Psoas muscle (tissue), 8 donors: Measurements from ENCODE around the gene SMG7. TPM values are rescaled to one million over a fixed set of nuclear protein-coding genes. Genes with fewer than 3 reads are reported as not detected.

ENCODE experiments used
- ATAC-seq, 4 donors: fragments of 200-7000 bp; cut with Tn5 transposase; one replicate each; pipeline ENCODE4 v1.9.1; 2020; ENCODE audit warnings: moderate library complexity in 3 of 4, mild to moderate bottlenecking in 2 of 4
- DNase-seq, 2 donors: peaks; one replicate each; pipeline ENCODE4 v3.0.0-alpha.2; 2020
- H3K27ac ChIP-seq: fragments of 200-600 bp; one replicate; pipeline ENCODE4 v1.8.0; 2022
- H3K27me3 ChIP-seq, 3 donors: fragments of 200-600 bp in 1 of 3; one replicate each; pipeline versions ENCODE4 v1.6.1 to v1.8.0; 2013 to 2022; ENCODE audit warnings: low read length in 2 of 3, mild to moderate bottlenecking in 2 of 3, moderate library complexity in 1 of 3; ENCODE audit not compliant: insufficient read depth in 3 of 3
- H3K36me3 ChIP-seq, 2 donors: fragments of 200-600 bp in 1 of 2; one replicate each; pipeline versions ENCODE4 v1.6.1 to v1.8.0; 2013 to 2022; ENCODE audit warnings: low read depth in 1 of 2, mild to moderate bottlenecking in 1 of 2, moderate library complexity in 1 of 2; ENCODE audit not compliant: insufficient read depth in 1 of 2
- H3K4me1 ChIP-seq: fragments of 200-600 bp; one replicate; pipeline ENCODE4 v1.8.0; 2022
- H3K4me3 ChIP-seq: fragments of 200-600 bp; one replicate; pipeline ENCODE4 v1.8.0; 2022; ENCODE audit warnings: mild to moderate bottlenecking
- H3K9me3 ChIP-seq: fragments of 200-600 bp; one replicate; pipeline ENCODE4 v1.8.0; 2022
- CTCF ChIP-seq: fragments of 200-600 bp; IDR thresholded peaks from one replicate; pipeline ENCODE4 v1.8.0; 2022; ENCODE audit warnings: antibody characterized with exemption
- WGBS, 3 donors: extraction: QIAGEN DNeasy Blood & Tissue Kit; methylation state at CpG; one replicate each; pipeline versions ENCODE4 v1.1.6 to v1.1.7; 2013; 5-methylcytosine and 5-hydroxymethylcytosine counted together
- intact Hi-C, 2 donors: fragments of 100-400 bp; cut with DNase I; formaldehyde crosslinking; loops; one replicate each; pipeline versions ENCODE4 v1.11.0 to v1.14.2; 2022
- polyA plus RNA-seq, 3 donors: library from polyadenylated mRNA; stranded (reverse); fragments of 200-250 nt; gene quantifications; one replicate each; pipeline ENCODE4 v1.2.3, GENCODE V29; 2013
- total RNA-seq, 4 donors: library from RNA; stranded (reverse); fragmentation: NEBNext Ultra II Directional in 2 of 4; extraction: Animal tissue kit (Norgen Biotek cat#: 25700) in 2 of 4; gene quantifications; one replicate each; pipeline versions ENCODE4 v1.2.1 to v1.2.4, GENCODE V29; 2021 to 2023
- donor health status: healthy with polysubstance abuse.
- donor health status: DM: no; HTN: no; CAD: no; lungs with moderate emphysema.
- donor health status: Bipolar disorder and iron deficiency.
- donor health status: healthy.
- donor health status: DM: yes; HTN: yes; CAD: no.
- donor health status: DM: no; HTN: no; CAD: no.
- donor health status: DM: no; HTN: no; CAD: no.
- donor health status: DM: yes; HTN: yes; CAD: no.

The SMG7 gene
- total and polyA plus RNA-seq, 7 donors, result 14.1 to 40.3 (median 26.4) TPM

GRCh38 chr1:183582021-183582713 lies 109.9 kb downstream of the SMG7 start:
- H3K4me1 ChIP-seq, result no peaks in the 10 kb centered on the region
- no peak for DNase-seq
- no peaks in the 10 kb centered on the region for H3K36me3 ChIP-seq
- no peaks in the 10 kb centered on the region for H3K27me3 ChIP-seq
- no peak for TF ChIP-seq CTCF
- H3K9me3 ChIP-seq, result no peaks in the 10 kb centered on the region
- 84 to 87% (median 86%) methylated on average over 12 of the region's 12 CpGs for WGBS, 3 donors
- no peak overlapping the region for H3K27ac ChIP-seq
- no peak for ATAC-seq
- intact Hi-C loops, result no loop called here
- H3K4me3 ChIP-seq, result no peak overlapping the region

DNA sequence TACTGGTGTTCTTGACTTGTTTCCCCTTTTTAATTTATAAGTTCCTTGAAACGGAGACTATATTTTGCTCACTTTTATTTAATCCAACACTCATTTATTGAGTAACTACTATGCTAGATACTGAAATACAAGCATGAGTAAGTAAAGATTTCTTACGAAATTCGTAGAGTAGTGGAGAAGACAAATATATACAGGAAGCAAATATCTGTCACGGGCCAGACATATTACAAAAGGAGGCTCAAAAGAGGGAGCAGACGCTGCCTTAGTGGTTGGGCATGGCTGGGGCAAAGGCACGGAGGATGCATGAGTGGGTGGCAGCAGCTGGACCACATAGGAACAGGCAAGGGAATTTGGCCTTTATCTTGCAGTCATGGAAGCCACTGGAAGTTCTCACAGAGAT lies 111.2 kb downstream of the SMG7 start:
- H3K9me3 ChIP-seq, result no peaks in the 10 kb centered on the region
- WGBS, 3 donors, result 83% methylated on average over 6 of the region's 6 CpGs
- no peaks in the 10 kb centered on the region for H3K27me3 ChIP-seq
- H3K4me1 ChIP-seq, result no peaks in the 10 kb centered on the region
- no peaks in the 10 kb centered on the region for H3K36me3 ChIP-seq
- no peak for DNase-seq
- no peak for ATAC-seq
- no peak overlapping the region for H3K4me3 ChIP-seq
- no peak for TF ChIP-seq CTCF
- H3K27ac ChIP-seq, result no peak overlapping the region
- intact Hi-C loops, result no loop called here

DNA sequence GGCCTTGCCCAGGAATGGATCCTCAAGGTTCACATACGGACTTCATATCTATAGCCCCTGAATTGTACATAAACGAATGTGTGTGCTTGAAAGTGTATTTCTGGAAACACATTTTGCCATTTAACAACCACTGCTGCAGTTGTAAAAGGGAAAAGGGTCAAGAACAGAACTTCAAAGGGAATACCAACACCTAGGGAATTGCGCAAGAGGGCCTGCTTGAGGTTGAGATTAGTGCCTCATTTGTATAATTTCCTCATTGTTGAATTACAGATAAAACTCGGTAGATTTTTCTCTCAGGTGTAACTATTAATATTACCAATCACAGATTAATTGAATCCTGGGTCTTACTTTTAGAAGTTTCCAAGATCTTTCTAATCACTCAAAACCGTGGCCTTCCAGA lies 111.8 kb downstream of the SMG7 start:
- no peak for TF ChIP-seq CTCF
- Histone ChIP-seq H3K9me3 (no peaks in the 10 kb centered on the region), H3K36me3 (no peaks in the 10 kb centered on the region), H3K27ac (no peak overlapping the region), H3K4me3 (no peak overlapping the region), H3K27me3 (no peaks in the 10 kb centered on the region), H3K4me1 (no peaks in the 10 kb centered on the region)
- WGBS, 3 donors, result 70 to 80% (median 72%) methylated on average over 5 of the region's 5 CpGs
- intact Hi-C loops, result no loop called here
- ATAC-seq, result no peak
- no peak for DNase-seq

- H3K4me1 ChIP-seq, result no peaks in the 10 kb centered on the region
- intact Hi-C loops, result no loop called here
Measured at GRCh38 chr1:183585038-183585437, 112.7 kb downstream of the SMG7 start.

More at GRCh38 chr1:183585038-183585437, 112.7 kb downstream of the SMG7 start:
- ATAC-seq (no peak), DNase-seq (no peak)
- H3K27me3 ChIP-seq, result no peaks in the 10 kb centered on the region
- WGBS, 3 donors, result 75 to 82% (median 82%) methylated on average over 6 of the region's 6 CpGs
- TF ChIP-seq CTCF, result no peak
- no peaks in the 10 kb centered on the region for H3K36me3 ChIP-seq
- H3K4me3 ChIP-seq, result no peak overlapping the region
- no peaks in the 10 kb centered on the region for H3K9me3 ChIP-seq
- no peak overlapping the region for H3K27ac ChIP-seq
